EL (cell line): ENCODE measurements around the gene TMEM9B.
"Not testable (repeated sequence)": the region's sequence is repeated elsewhere in the genome, so short reads cannot be mapped to it uniquely, and the experiment has no call there.

Source experiments
- DNase-seq: peaks from one replicate; pipeline ENCODE4 v3.0.0-alpha.2; 2016

Gene TMEM9B

DNA sequence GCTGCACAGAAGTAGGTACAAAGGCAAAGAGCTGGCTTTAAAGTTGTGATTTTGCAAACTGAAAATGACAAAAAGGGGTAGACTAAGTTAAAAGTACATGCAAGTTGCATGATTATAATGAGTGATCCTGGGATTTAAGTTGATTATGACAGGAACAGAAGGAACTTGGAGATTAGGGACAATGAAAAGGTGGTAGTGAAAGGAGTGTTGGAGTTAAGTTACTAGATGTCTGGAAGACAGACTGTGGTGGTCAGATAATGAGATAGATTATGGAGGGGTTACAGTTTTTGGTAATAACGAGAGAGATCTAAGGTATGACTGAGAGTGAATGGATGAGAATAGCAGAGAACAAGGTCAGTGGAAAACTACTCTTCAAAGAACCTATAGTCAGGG lies 7.7 kb upstream of the TMEM9B start:
- DNase-seq = no peak

DNA sequence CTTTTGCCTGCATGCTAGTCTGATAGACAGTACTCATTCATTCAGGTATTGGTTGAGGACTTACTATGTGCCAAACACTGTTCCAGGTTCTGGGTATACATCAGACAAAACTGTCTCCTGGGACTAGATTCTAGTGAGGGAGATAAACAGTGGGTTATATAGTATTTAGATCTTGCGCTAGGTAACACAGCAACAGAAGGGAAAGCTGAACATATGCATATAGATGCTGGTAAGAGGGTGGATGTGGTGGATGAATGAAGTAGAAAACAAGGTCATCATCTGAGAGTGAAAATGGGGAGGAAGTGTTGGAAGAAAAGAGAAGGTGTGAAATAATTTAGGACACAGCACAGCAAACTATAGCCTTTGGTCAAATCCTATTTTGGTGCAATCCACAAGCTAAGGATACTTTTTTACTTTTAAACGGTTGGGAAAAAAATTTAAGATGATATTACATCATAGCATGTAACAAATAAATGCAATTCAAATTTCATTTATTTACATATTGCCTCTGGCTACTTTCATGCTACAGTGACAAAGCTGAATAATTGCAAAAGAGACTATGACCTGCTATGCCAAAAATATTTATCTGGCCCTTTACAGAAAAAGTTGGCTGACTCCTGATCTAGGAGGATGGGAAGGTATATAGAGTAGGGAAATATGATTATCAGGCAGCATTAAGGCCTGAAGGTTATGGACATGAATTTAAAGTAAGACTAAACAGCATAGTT lies 7.1 kb upstream of the TMEM9B start:
- no peak for DNase-seq

DNA sequence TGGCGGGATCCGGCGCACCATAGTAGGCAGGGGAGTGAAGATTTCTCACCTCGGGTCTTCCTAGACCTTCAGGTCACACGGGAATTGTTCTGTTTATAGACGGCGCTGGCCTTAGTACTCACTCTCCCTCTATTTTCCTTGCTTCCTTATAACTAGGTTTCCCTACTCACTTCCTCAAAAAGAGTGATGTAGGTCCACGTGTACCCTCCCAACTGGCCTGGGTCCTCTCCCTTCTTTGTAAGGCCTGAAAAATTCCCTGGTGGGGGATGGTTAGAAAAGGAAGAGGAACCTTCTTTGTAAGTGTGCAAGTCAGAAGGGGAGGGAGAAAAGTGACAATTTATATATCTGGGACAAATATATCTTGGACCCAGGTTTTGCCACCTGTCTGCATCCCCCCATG lies 2.9 kb upstream of the TMEM9B start:
- DNase-seq = no peak

DNA sequence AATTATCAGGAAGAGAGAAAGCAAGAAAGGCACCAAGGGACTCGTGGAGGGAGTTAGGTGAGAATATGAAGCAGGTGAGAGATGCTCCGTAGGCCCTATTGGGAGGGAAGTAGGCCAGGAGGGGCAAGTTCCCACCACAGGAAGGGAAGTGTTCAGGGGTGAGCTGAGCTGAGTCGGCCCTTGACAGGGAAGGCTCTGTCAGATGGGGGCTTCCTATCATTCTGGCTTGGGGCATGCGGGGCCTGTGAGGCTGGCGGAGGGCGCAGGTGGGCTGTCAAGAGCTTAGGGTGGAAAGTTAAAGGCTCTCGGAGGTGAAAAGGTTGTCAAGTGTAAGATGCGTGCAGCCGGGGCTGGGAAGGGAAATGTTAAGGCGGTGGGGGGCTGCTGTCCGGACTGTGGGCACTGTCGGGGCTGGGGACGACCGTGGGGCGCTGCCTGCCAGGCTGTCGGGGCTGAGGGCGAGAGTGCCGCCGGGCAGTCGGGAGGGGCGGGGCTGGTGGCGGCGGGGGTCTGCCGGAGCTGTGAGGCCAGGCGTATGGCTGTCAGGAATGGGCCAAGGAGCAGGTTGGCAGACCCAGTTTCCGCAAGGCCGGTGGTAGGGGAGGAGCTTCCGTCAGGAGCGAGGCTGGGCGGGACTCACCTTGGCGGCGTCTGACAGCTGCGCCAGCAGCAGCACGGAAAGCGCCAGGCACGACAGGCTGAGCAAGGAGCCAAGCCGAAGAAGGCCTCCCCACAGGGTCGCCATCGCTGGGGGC lies 496 bp downstream of the TMEM9B start:
- DNase-seq = peak; percentile 72

DNA sequence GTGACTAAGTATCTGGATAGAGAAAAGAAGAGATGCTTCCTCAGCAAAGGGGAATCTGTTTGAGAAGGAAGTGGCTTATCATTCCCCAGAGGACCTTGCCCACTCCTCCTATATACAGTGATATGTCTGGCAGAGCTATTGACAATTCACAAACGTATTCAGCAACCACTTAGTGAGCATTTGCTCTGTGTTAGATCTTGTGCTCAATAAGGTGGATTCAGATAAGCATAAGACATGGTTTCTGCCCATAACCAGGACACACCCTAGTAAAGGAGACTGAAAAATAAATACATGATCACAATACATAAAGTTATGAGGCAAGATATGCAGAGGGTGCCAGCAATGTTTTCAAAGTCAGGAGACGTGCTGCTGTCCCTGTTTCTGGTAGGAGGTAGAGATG lies 1.4 kb downstream of the TMEM9B start:
- no peak for DNase-seq

DNA sequence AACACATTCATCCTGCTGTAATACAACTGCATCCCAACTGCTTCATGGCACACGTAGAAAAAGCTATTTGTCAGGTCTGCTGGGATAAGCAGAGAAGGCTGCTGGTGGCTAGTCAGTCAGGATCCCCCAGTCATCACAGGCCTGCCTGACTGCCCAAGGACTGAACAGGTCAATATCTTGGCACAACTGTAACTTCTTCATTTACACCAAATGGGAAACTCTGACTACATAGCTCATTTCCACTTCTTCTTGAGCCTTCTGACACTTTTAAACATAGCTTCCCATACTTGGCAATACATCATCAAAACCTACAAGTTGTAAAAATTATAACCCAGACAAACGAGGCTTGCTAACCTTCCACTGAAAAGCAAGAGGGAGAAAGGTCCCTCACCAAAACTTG lies 2.8 kb downstream of the TMEM9B start:
- no peak for DNase-seq

DNA sequence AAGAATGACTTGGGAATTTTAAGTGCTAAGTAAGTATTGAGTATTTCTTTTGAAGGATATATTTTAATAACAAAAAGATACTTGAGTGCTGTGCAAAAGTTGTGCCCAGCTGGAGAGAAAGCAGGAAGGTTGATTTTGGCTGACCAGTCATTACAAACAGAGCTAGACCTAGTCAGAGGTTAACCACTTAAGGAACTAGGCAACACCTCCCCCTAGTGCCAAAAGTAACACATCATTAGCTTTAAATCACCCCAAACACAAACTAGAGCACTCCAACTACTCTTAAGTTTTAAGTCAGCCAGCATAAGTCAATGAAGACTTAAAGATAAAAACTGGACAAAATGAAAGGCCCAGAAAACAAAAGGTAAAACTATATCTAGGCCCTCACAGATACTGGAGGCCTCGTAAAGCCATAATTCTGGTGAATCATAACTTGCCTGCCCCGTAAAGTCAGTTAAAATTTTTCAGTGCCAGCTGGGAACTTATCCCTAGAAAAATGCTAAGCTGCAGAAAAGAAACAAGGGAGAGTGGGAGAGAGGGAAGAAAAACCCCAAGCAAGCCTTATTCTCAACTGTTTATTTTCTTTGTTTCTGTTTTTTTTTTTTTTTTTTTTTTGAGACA lies 4.6 kb downstream of the TMEM9B start:
- peak; percentile 80 for DNase-seq

DNA sequence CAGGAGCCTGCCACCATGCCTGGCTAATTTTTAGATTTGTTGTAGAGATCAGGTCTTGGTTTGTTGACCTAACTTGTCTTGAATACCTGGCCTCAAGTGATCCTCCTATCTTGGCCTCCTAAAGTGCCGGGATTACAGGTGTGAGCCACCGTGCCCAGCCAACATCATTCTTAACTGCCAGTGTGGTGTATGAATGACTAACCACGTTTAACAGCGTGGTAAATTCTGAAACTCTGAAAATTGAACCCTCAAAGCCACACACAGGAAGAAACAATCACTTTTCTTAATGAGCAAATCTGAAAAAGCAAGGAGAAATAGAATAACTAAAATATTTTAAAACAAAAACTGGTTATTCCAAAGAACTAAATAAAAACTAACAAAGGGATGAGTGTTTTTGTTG lies 7.4 kb downstream of the TMEM9B start:
- no peak for DNase-seq

DNA sequence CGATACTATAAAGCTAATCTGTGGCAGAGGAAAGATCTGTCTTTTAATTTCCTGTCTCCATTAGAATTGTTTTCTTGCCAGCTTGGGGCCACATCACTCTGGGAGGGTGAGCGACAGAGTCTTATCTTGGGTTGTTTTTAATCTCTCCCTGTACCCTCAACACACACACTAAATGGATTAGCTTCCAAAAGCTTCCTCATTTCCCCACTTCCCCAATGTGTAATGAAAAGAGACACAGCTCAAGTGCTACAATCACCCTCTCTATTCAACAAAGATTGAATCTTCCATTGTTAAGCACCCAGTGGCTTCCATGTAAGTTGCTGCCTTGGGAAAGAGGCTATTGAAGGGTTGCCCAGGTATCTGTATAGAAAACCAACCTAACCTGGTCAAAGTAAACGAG lies 15.4 kb downstream of the TMEM9B start:
- no peak for DNase-seq

DNA sequence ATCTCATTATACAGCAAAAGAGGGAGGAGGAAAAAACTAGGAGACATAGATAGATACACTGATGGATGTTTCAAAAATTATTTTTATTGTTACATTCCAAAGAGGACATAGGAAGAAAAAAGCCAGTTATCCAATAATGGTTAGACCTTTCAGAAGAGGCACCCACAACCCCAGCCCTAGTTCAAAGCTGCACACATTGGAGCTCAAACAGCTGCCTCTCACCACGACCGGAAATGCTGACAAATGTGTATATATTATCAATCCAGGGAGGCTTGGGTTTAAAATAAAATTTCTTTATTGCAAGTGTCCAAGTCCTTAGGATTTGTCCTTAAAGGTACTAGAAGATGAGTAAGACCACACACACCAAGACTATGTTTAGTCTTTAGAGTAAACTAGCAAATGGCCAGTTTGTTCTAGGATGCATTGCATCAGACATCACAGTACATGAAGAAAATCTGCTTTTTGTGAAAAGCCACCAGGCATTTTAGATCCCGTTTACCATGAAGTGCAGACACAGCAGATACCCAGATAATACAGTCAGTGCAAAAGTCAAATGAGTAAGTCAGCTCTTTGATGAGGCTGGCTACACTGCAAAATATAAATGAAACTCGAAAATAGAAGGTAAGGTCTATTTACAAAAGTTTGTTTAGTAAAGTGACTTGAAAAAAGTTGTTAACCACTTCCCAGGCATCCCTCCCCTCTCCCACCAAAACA lies 16.9 kb downstream of the TMEM9B start:
- no peak for DNase-seq

DNA sequence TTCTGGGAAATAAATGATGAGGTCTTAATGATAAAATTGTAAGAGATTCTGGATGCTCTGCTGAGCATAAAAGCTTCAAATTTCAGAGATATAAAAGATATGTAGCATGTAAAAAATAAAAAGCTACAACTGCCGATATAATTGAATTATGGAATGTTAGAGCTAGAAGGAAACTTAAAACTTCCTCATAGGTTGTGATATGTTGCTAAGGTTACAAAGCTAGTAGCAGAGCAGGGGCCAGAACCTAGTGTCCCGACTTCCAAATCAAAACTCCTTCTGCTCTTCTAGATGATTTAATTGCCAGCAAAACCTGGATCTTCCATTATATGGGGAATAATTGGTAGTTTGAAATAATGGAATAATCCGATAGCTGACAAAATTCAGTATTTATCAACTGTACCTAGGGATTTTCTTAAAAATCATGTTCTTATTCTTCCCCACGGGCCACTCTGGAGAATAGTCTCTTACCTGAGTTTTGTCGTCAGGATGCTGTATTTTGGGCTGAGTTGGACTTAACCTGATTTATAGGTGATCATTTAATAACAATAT lies 21.6 kb downstream of the TMEM9B start, which contains the start of gene ASCL3:
ASCL3 (minus strand) TSS at position 499 of the 549 bp plus-strand sequence. CDS start 4,855 bp downstream, outside the sequence.
- DNase-seq = no peak

DNA sequence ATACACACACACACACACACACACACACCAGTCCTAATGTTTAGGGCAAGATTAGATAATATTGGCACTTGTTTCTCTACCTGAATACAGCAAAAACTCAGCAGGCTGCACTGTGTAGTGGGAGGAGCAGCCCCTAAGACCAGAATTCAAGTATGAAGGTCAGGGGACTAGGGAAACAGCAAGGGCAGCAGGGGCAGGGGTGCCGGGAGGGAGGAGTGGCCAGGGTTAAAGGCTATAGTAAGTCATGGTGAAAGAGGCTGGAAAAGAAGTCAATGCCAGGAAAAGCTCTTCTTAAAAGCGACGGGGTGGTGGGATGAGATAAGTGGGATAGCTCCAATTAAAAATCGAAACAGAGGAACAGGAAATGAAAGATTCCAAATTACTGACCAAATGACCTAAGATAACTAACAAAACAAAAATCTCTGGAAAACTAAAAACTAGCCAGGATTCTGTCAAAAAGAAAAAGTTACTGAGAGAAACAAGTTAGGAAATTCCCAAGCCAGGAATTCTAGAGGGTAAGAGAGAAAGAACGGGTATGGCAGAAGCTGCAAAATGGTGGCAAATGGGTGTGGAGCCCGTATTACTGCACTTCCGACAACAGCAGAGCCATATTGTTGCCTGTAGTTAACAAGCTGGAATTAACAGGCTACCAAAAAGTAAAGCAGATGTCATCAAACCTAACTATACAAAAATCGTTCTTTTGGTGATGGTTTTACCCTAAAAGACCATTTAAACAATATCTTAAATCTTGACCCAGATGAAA lies 22.7 kb downstream of the TMEM9B start:
- no peak for DNase-seq

DNA sequence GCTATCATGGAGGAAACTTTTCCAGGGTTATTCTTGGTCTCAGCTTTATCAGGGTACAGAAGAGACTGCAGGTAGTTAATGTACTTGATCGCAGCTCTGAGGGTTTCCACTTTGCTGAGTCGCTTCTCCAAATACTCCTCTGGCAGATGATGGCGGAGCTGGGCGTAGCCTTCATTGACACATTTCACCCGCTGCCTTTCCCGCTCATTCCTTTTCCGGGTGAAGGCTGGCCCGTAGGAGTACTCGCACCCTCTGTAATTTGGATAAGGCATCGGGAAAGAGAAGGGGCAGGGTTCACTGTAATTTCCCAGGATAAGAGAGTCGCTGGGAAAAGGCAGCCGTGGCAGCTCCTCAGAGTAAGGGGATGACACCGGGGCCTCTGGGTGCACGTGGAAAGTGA lies 26.6 kb downstream of the TMEM9B start:
- no peak for DNase-seq

DNA sequence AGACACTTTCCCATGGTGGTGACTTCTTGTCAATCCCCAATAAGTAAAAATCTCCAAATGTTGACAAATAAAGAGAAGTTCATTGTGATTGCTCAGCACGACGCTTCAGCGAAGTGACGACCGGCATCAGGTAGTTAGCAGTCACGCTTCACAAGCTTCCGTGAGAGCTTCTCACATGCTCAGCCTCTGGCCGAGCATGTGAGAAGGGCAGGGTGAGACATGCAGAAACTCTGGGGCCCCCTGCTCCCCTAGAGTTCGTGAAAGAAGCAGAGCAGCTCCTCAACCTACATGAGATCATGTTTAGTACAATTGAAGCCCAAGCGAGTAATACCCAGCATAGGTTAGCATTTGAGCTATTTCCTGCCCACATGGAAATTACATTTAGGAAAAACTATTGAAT lies 27.1 kb downstream of the TMEM9B start:
- DNase-seq = no peak

DNA sequence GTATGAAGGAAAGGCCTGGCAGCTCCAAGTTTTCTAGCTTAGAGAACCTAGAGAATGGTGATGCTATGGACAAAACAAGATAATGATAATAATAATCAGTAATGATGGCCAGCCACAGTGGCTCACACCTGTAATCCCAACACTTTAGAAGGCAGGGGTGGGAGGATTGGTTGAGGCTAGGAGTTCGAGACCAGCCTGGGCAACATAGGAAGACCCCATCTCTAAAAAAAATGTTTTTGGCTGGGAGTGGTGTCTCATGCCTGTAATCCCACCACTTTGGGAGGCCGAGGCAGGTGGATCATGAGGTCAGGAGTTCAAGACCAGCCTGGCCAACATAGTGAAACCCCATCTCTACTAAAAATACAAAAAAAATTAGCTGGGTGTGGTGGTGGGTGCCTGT lies 28.5 kb downstream of the TMEM9B start:
- DNase-seq = not testable (repeated sequence)

DNA sequence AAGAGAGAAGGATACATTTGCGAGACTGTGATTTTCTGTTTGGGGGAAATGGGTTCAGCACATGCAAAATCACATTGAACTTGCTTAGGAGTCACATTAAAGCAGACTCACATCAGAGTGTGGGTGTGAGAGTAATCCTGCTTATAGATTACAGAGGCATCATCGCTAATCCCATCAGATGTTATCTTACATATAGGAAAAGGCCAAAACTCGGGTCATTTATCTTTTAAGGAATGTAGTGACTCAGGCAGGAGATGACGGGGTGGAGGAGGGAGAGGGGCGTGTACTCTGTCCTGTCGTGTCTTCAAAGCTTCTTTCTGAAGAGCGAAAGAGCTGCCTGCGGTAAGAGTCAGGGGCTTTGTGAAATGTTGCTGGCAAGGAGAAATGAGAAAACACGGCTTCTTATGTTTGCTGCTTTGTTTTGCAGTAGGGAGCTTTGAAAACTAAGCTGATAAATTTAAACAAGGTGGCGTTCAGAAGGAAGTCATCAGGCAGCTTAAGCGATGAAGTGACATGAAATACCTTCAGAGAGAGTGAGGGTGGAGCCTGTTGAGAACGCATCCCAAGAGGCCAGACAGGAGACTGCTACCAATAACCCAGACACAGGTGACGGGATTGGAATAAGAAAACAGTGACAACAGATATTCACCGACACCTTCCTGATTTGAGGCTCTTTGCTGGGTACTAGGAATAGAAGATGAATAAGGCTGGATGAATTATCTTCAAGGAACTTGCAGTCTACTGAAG lies 29.3 kb downstream of the TMEM9B start:
- peak; percentile 87 for DNase-seq

DNA sequence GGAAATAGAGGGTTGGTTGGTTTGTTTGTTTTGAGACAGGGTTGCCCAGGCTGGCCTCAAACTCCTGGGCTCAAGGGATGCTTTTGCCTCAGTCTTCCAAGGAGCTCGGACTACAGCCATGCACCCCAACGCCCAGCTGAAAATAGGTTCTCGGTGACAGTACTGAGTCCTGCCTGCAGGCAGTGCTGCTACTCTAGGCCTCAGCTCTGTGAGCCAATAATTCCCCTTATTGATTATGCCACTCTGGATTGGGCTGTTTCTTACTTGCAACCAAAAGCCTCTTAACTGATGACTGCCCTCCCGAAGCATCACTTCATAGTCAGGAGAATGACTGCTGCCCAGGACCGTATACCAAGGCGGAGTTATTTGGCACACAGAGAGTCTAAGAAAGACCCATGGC lies 30.3 kb downstream of the TMEM9B start:
- no peak for DNase-seq

DNA sequence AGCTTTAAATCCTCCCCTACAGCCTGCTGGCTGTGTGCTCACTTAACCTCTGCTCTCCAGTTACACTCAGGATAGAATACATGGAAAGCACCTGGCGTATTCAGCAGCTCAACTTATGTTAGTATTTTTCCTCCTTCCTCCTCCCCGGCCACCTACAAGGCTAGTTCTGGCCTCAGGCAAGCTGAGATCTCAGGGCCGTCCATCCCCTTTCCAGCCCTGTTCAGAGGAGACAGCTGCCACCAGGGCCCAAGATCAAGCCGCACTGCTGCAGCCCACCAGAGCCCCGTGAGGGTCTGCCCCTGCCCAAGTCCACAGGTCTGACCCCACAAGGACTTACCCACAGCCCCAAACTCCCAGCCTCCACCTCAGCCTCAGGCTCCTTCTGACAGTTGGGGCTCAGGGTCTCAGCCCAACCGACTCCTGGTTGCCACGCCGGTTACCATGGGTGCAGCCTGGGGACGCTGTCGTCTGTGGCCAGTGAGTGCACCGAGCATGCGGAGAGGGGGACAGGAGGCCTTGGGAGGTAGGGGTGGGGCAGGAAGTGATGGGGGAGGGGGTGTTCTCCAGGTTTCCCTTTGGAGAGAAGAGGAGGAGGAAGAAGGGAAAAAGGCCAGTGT lies 31.6 kb downstream of the TMEM9B start, which contains the start of gene C11orf16:
C11orf16 (minus strand) TSS at position 384 of the 617 bp plus-strand sequence. CDS start 639 bp downstream, outside the sequence.
- no peak for DNase-seq

DNA sequence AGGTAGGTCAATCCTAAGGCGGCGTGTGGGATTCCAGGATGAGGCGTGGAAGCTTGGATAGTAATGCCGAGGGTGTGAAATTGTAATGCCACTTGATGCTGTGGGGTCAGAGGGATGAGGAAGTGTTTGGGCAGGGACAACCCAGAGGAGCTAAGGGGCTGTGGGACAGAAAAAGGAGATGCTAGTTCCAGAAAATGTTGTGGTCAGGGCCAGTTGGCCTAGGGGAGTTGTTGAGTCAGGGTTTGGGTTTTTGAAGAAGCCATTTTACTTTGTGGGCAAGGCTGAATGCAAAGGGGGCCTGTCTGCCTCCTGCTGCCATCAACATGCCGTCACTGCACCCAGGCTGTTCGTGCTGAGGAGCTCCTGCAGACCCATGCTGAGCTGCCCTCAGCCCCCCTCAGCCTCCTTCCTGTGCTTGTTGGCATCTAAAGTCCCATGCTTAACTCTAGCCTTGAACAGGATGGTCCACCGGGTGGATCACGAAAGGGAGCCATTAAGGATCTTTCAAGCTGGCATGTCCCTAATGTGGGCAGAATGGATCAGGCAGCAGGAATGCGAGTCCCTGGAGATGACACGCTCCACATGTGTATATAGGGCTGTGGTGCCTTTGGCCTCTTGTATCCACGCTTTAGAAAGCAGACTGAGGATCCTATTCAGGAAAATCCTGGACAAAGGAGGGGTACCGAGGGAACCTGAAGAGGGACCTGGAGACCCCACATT lies 33.6 kb downstream of the TMEM9B start:
- DNase-seq = peak; percentile 21

DNA sequence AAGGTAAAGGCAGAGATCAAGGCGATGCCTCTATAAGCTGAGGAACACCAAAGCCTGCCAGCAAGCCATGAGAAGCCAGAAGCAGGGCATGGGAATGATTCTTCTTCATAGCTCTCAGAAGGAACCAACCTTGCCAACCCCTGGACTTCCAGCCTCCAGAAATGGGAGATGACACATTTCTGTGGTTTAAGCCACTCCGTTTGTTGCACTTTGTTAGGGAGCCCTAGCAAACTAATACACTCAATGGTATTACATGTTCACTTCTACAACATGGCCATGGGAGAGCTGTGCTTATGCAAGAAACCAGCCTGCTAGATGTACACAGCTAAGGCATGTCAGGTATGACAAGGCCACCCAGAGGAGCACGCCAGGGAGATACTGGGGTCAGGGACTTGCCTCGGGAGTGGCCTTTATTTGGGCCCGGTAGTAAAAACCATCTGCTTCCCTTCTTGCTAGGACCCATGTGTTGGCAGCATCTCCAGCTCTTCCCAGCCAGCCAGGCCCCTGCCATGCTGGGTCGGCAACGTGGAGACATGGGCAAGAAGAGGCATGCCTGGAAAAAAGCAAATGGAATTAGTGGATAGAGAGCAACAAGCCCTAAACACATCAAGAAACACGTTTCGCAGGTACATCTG lies 35.1 kb downstream of the TMEM9B start:
- DNase-seq = peak; percentile 55
